ENCODE data around the gene TAS2R1. TPM values are rescaled to one million over a fixed set of nuclear protein-coding genes. Genes with fewer than 3 reads are reported as not detected.

Gene TAS2R1
- total and polyA plus RNA-seq, 12 donors, result not detected

DNA sequence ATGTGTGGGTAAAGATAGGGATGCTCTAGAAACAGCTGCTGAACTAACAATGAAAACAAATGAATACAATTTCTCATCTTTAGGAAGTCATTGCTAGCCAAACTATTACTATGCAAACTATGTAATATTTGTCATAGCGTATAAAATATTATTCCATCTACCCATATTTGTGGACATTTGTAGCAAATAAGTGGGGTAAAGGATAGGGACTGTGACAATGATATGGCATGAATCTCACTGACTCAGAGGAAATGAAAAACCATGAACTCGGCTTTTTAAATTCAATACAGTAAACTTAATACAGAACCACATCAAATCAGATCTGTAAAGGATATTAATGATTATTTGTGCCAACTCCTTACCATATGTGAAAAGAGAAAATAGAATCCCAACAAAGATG is 16.7 kb upstream of the TAS2R1 start:
- no peak overlapping the region for H3K4me3 ChIP-seq
- WGBS, 2 donors, result 77 to 87% methylated on average over 2 of the region's 2 CpGs
- intact Hi-C loops (cut with DNase I), result no loop called here

DNA sequence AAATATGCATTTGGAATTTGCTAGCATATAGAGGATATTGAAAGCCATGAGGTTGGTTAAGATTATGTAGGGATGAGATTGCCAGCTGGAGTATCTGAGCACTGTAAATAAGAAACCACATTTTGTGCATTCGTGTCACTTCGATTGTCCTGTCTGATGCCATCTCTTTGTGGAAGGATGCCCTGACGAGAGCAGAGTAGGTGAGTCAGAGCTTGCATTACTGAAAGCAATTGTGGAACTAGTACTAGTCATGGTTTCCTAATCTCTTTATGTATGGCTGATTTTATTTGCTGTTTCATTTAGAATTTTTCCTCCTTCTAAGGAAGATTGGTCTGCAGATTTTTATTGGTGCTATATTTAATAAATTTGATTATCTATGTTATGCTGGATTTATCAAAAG is 14.5 kb upstream of the TAS2R1 start:
- Histone ChIP-seq H3K9me3 (peaks cover 0 to 4% (median 0%) of the 10 kb centered on the region in 11 donors), H3K27ac (no peak overlapping the region), H3K36me3 (no peaks in the 10 kb centered on the region), H3K4me3 (no peak overlapping the region), H3K4me1 (no peaks in the 10 kb centered on the region), H3K27me3 (no peaks in the 10 kb centered on the region)
- intact Hi-C loops (cut with DNase I), result no loop called here
- ATAC-seq (no peak), DNase-seq (no peak)
- 90 to 96% methylated on average over 3 of the region's 3 CpGs for WGBS, 2 donors
- TF ChIP-seq, protein P1, sequence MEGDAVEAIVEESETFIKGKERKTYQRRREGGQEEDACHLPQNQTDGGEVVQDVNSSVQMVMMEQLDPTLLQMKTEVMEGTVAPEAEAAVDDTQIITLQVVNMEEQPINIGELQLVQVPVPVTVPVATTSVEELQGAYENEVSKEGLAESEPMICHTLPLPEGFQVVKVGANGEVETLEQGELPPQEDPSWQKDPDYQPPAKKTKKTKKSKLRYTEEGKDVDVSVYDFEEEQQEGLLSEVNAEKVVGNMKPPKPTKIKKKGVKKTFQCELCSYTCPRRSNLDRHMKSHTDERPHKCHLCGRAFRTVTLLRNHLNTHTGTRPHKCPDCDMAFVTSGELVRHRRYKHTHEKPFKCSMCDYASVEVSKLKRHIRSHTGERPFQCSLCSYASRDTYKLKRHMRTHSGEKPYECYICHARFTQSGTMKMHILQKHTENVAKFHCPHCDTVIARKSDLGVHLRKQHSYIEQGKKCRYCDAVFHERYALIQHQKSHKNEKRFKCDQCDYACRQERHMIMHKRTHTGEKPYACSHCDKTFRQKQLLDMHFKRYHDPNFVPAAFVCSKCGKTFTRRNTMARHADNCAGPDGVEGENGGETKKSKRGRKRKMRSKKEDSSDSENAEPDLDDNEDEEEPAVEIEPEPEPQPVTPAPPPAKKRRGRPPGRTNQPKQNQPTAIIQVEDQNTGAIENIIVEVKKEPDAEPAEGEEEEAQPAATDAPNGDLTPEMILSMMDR (IDR thresholded peaks at IDR 0.05), result no peak

More for the DNA sequence above, 16.7 kb upstream of the TAS2R1 start:
- H3K27ac ChIP-seq, result no peak overlapping the region
- ATAC-seq, result no peak
- no peaks in the 10 kb centered on the region for H3K4me1 ChIP-seq
- no peaks in the 10 kb centered on the region for H3K36me3 ChIP-seq
- no peaks in the 10 kb centered on the region for H3K9me3 ChIP-seq
- TF ChIP-seq, protein P1 (IDR thresholded peaks at IDR 0.05), result no peak
- H3K27me3 ChIP-seq, result no peaks in the 10 kb centered on the region
- DNase-seq, result no peak

DNA sequence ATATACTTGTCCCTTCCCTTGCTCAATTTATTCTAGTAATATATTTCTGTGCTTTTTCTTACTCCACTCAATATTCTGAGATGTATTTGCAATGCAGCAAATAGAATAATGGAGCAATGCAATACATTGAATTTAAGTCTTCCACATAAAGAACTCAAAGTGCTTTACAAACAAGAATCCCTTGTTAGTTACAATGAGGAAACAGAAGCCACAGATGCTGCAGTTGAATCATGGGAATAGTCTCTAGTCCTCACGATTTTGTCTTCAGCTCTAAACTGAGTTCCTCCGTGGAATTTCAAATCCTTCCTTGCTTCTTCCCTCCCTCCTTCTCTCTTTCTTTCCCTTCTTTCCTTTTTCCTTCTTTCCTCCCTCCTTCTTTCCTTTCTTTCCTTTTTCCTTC is 12.5 kb upstream of the TAS2R1 start:
- H3K9me3 ChIP-seq, result peaks cover 0 to 18% (median 0%) of the 10 kb centered on the region in 11 donors
- H3K27ac ChIP-seq, result no peak overlapping the region
- ATAC-seq (no peak), DNase-seq (no peak)
- no peaks in the 10 kb centered on the region for H3K4me1 ChIP-seq
- H3K4me3 ChIP-seq, result no peak overlapping the region
- H3K27me3 ChIP-seq, result no peaks in the 10 kb centered on the region
- WGBS, 2 donors, result 62 to 64% methylated on average over 2 of the region's 2 CpGs
- TF ChIP-seq, protein P1 (IDR thresholded peaks at IDR 0.05), result no peak
- intact Hi-C loops (cut with DNase I), result no loop called here
- no peaks in the 10 kb centered on the region for H3K36me3 ChIP-seq

DNA sequence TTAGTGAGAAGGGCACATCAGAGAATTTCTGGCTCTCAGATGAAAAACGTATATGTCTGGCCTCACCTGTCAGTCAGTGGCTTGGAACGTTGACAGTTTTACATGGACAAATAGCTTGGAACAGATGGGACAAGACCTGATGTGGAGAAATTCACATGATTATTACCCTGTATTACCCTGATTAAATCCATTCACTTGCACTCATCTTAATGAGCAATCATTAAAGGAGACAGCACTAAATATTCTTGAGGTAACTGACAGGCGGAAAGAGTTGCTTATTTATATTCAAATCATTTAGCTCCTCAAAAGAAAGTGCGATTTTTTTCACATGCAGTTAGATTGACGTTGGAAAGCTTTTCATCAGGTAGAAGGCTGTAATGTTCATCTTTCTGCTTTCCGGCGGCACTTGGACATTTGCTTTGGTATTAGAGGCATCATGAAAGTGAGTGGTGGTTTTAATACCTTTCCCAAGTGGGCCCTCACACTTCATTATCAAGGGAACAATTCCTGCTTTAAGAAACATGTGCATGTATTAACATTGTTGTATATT is 11.7 kb upstream of the TAS2R1 start:
- Histone ChIP-seq H3K4me3 (no peak overlapping the region), H3K27ac (no peak overlapping the region), H3K4me1 (no peaks in the 10 kb centered on the region), H3K27me3 (no peaks in the 10 kb centered on the region), H3K9me3 (peaks cover 0 to 25% (median 7%) of the 10 kb centered on the region in 11 donors), H3K36me3 (no peaks in the 10 kb centered on the region)
- WGBS, 2 donors, result 82 to 92% methylated on average over 7 of the region's 7 CpGs
- TF ChIP-seq, protein P1 (IDR thresholded peaks at IDR 0.05), result no peak
- DNase-seq (no peak), ATAC-seq (no peak)
- intact Hi-C loops (cut with DNase I), result no loop called here

All from heart right ventricle (tissue), 16 donors.